Measurements from ENCODE around the gene GPR62.

DNA sequence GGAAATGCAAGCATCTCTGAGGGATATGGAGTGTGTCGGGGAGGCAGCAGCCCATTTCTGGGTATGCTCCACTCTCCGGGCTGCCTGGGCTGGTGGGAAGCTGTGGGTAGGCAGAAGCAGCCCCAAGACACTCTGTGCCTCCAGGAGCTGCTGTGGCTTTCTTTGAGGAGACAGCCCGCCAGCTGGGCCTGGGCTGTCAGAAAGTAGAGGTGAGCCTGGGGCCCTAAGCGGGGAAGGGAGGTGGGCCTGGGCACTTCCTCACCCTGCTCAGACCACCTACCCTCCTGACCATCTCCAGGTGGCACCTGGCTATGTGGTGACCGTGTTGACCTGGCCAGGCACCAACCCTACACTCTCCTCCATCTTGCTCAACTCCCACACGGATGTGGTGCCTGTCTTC lies 29.9 kb downstream of the GPR62 start:
- TF ChIP-seq POLR2A (IDR thresholded peaks at IDR 0.05; ENCODE audit: low read length) (no peak), GATA1 (IDR thresholded peaks at IDR 0.05; ENCODE audit: low read depth, low read length) (no peak)
